H1 (cell line): ENCODE data around the gene TRIM50. TPM values are rescaled to one million over a fixed set of nuclear protein-coding genes. Genes with fewer than 3 reads are reported as not detected.

Source experiments
- CTCF ChIA-PET: fragments of 300-600 bp; sonication (Branson Sonifier 250); formaldehyde crosslinking; loops from one replicate; lab custom pipeline; 2021; ENCODE audit not compliant: partially characterized antibody; lab: Charles Lee
- POLR2A ChIA-PET: fragments of 300-600 bp; sonication (Branson Sonifier 250); formaldehyde crosslinking; loops from one replicate; lab custom pipeline; 2021; ENCODE audit warnings: inconsistent platforms; ENCODE audit not compliant: partially characterized antibody; lab: Charles Lee
- DNase-seq, 2 experiments: peaks; one replicate each; pipeline versions ENCODE4 v3.0.0 to v3.0.0-alpha.2; 2010 to 2022; ENCODE audit warnings: low spot score in 2 of 2, low read depth in 1 of 2, mixed read lengths in 1 of 2
- FAIRE-seq: peaks from 2 replicates; lab custom pipeline; 2011; peaks lifted over from hg19 to GRCh38; lab: Jason Lieb, UNC
- H2AFZ ChIP-seq: 2 replicates; pipeline ENCODE4 v1.8.1; 2012; ENCODE audit warnings: low read length, inconsistent platforms
- H2AK5ac ChIP-seq: 2 replicates; pipeline ENCODE4 v1.6.1; 2013; ENCODE audit warnings: low read depth, low read length
- H2BK120ac ChIP-seq: replicated peaks from 2 replicates; pipeline ENCODE3; 2013; ENCODE audit warnings: low read depth, low read length, inconsistent platforms
- H2BK12ac ChIP-seq: 2 replicates; pipeline ENCODE4 v1.6.1; 2013; ENCODE audit warnings: low read depth, low read length
- H2BK15ac ChIP-seq: 2 replicates; pipeline ENCODE4 v1.6.1; 2013; ENCODE audit warnings: low read length
- H2BK20ac ChIP-seq: 2 replicates; pipeline ENCODE4 v1.6.1; 2013; ENCODE audit warnings: low read length
- H2BK5ac ChIP-seq: 2 replicates; pipeline ENCODE4 v1.6.1; 2013; ENCODE audit warnings: low read depth, low read length
- H3K14ac ChIP-seq: 2 replicates; pipeline ENCODE4 v1.6.1; 2013; ENCODE audit warnings: inconsistent platforms; ENCODE audit not compliant: insufficient read length
- H3K18ac ChIP-seq: 2 replicates; pipeline ENCODE4 v1.6.1; 2013; ENCODE audit warnings: low read length; ENCODE audit errors: extremely low read depth
- H3K23ac ChIP-seq: 2 replicates; pipeline ENCODE4 v1.6.1; 2013; ENCODE audit warnings: inconsistent platforms; ENCODE audit not compliant: insufficient read length
- H3K23me2 ChIP-seq: 2 replicates; pipeline ENCODE4 v1.6.1; 2013; ENCODE audit warnings: low read depth, low read length
- H3K27ac ChIP-seq: 2 replicates; pipeline ENCODE4 v1.6.1; 2011; ENCODE audit warnings: low read depth, low read length, inconsistent platforms
- H3K27me3 ChIP-seq, 4 experiments: replicated peaks in 1 of 4; 1 replicate in 1 of 4; 2 replicates in 3 of 4; pipeline versions ENCODE4 v1.6.1 to v1.8.1; 2011 to 2013; ENCODE audit warnings: low read length in 3 of 4, mild to moderate bottlenecking in 3 of 4, inconsistent platforms in 2 of 4, mixed read lengths in 2 of 4, moderate library complexity in 1 of 4; ENCODE audit not compliant: control insufficient read depth in 3 of 4, insufficient read depth in 3 of 4; ENCODE audit errors: extremely low read depth in 1 of 4
- H3K36me3 ChIP-seq, 4 experiments: 2 replicates each; pipeline versions ENCODE4 v1.6.1 to v1.8.1; 2011 to 2013; ENCODE audit warnings: mild to moderate bottlenecking in 4 of 4, low read length in 3 of 4, moderate library complexity in 2 of 4, control low read depth in 1 of 4, inconsistent platforms in 1 of 4; ENCODE audit not compliant: insufficient read depth in 4 of 4, control insufficient read depth in 2 of 4
- H3K4ac ChIP-seq: replicated peaks from 2 replicates; pipeline ENCODE3; 2013; ENCODE audit warnings: low read length, low read depth, mixed read lengths, inconsistent platforms; ENCODE audit not compliant: insufficient read length
- H3K4me1 ChIP-seq, 4 experiments: replicated peaks in 1 of 4; 1 replicate in 1 of 4; 2 replicates in 3 of 4; pipeline versions ENCODE4 v1.6.1 to v1.8.1; 2011 to 2013; ENCODE audit warnings: low read length in 3 of 4, inconsistent platforms in 2 of 4, mixed read lengths in 1 of 4; ENCODE audit not compliant: insufficient read depth in 4 of 4, control insufficient read depth in 3 of 4
- H3K4me2 ChIP-seq, 2 experiments: 2 replicates each; pipeline versions ENCODE4 v1.6.1 to v1.8.1; 2011 to 2013; ENCODE audit warnings: low read depth in 2 of 2, low read length in 2 of 2, control low read depth in 1 of 2, inconsistent platforms in 1 of 2, mild to moderate bottlenecking in 1 of 2; ENCODE audit not compliant: insufficient read depth in 1 of 2
- H3K4me3 ChIP-seq, 4 experiments: fragments of 200-600, 300-600 bp in 1 of 4; sonication (generic), shearing (Covaris generic), sonication (Bioruptor Twin) in 1 of 4; 2 replicates each; pipeline versions ENCODE4 v1.5.1 to v1.8.1; 2011 to 2016; ENCODE audit warnings: low read length in 4 of 4, low read depth in 3 of 4, control low read depth in 2 of 4, inconsistent platforms in 2 of 4, mild to moderate bottlenecking in 2 of 4, mixed read lengths in 1 of 4, moderate library complexity in 1 of 4; ENCODE audit not compliant: insufficient read depth in 2 of 4; ENCODE audit errors: extremely low read depth in 1 of 4
- H3K56ac ChIP-seq: replicated peaks from 2 replicates; pipeline ENCODE3; 2013; ENCODE audit warnings: low read depth, mild to moderate bottlenecking, mixed read lengths, low read length, inconsistent platforms; ENCODE audit not compliant: insufficient read length
- H3K79me1 ChIP-seq: 2 replicates; pipeline ENCODE4 v1.6.1; 2013; ENCODE audit warnings: low read depth, low read length, control low read depth
- H3K79me2 ChIP-seq, 2 experiments: 2 replicates each; pipeline versions ENCODE4 v1.6.1 to v1.8.1; 2012 to 2013; ENCODE audit warnings: low read length in 2 of 2, mild to moderate bottlenecking in 2 of 2, inconsistent platforms in 1 of 2; ENCODE audit not compliant: insufficient read depth in 2 of 2, control insufficient read depth in 1 of 2
- H3K9ac ChIP-seq, 4 experiments: replicated peaks in 1 of 4; 1 replicate in 1 of 4; 2 replicates in 3 of 4; pipeline versions ENCODE4 v1.6.1 to v1.8.1; 2011 to 2013; ENCODE audit warnings: low read depth in 3 of 4, low read length in 3 of 4, control low read depth in 2 of 4, mild to moderate bottlenecking in 2 of 4, moderate library complexity in 2 of 4, inconsistent platforms in 1 of 4; ENCODE audit errors: extremely low read depth in 1 of 4
- H3K9me3 ChIP-seq, 2 experiments: 2 replicates each; pipeline versions ENCODE4 v1.6.1 to v1.8.1; 2012 to 2013; ENCODE audit warnings: mild to moderate bottlenecking in 2 of 2, moderate library complexity in 2 of 2, control low read depth in 1 of 2, inconsistent platforms in 1 of 2, low read depth in 1 of 2, low read length in 1 of 2, mixed read lengths in 1 of 2; ENCODE audit not compliant: insufficient read depth in 2 of 2
- H4K20me1 ChIP-seq, 2 experiments: replicated peaks in 1 of 2; 2 replicates each; pipeline versions ENCODE3 to v1.8.1; 2011 to 2013; ENCODE audit warnings: inconsistent platforms in 2 of 2, low read length in 2 of 2, mild to moderate bottlenecking in 1 of 2; ENCODE audit not compliant: insufficient read depth in 2 of 2, control insufficient read depth in 1 of 2
- H4K5ac ChIP-seq: 2 replicates; pipeline ENCODE4 v1.6.1; 2013; ENCODE audit warnings: low read length, low read depth, mixed read lengths, inconsistent platforms; ENCODE audit not compliant: insufficient read length
- H4K8ac ChIP-seq: 2 replicates; pipeline ENCODE4 v1.8.0; 2013; ENCODE audit warnings: mild to moderate bottlenecking, moderate library complexity, low read length, inconsistent platforms; ENCODE audit not compliant: insufficient read depth; ENCODE audit errors: extremely low read depth
- H4K91ac ChIP-seq: replicated peaks from 2 replicates; pipeline ENCODE3; 2013; ENCODE audit warnings: low read length, mixed read lengths, inconsistent platforms; ENCODE audit not compliant: insufficient read length
- EP300 ChIP-seq, 2 experiments: IDR thresholded peaks; 1 replicate in 1 of 2; 2 replicates in 1 of 2; pipeline ENCODE4 v1.6.1; 2011 to 2012; ENCODE audit warnings: low read depth in 2 of 2, low read length in 2 of 2, mild to moderate bottlenecking in 2 of 2, borderline replicate concordance in 1 of 2, inconsistent platforms in 1 of 2, moderate library complexity in 1 of 2
- WGBS, 2 experiments: shearing (Covaris generic) in 1 of 2; methylation state at CpG; one replicate each; pipeline versions ENCODE4 v1.1.6 to v1.1.7; 2013 to 2015; ENCODE audit warnings: low lambda C conversion rate in 2 of 2, mixed read lengths in 2 of 2, inconsistent platforms in 1 of 2, low coverage in 1 of 2, missing lambda C conversion rate in 1 of 2; ENCODE audit not compliant: insufficient replicate concordance in 2 of 2, insufficient coverage in 1 of 2, insufficient read length in 1 of 2; ENCODE audit errors: extremely low coverage in 1 of 2, missing lambda C conversion rate in 1 of 2; 5-methylcytosine and 5-hydroxymethylcytosine counted together
- polyA plus RNA-seq, 7 experiments: library from polyadenylated mRNA; depleted of rRNA in 3 of 7; stranded (reverse) in 5 of 7; unstranded in 2 of 7; fragments of >200 nt in 5 of 7; fragments of 200-250 nt in 2 of 7; gene quantifications; 1 replicate in 5 of 7; 2 replicates in 1 of 7; 4 replicates in 1 of 7; pipeline versions ENCODE4 v1.2.1 to v1.2.3, GENCODE V29; 2011 to 2013; ENCODE audit warnings: missing spikeins in 2 of 7, mixed read lengths in 2 of 7
- total RNA-seq: library from RNA; stranded (reverse); fragmentation: NEBNext Ultra II Directional; extraction: Animal tissue kit (Norgen Biotek cat#: 25700); gene quantifications from 2 replicates; pipeline ENCODE4 v1.2.1, GENCODE V29; 2021

TRIM50 gene
- total and polyA plus RNA-seq, 2 of the 8 experiments (the other 6 are each of a cell fraction or from before 2014, with no cell fraction given): 0.12 TPM; not detected in 1

- H2BK15ac ChIP-seq: no peak overlapping the region
- H2BK12ac ChIP-seq: no peak overlapping the region
- no peak overlapping the region for H2BK20ac ChIP-seq
- H3K27me3 ChIP-seq: no peaks in the 10 kb centered on the region
- H3K79me2 ChIP-seq: no peaks in the 10 kb centered on the region
- H2BK5ac ChIP-seq: no peak overlapping the region
- H2BK120ac ChIP-seq: no peak overlapping the region
- no peaks in the 10 kb centered on the region for H3K36me3 ChIP-seq
- DNase-seq (no peak), FAIRE-seq (no peak)
- peaks cover 0 to 2% of the 10 kb centered on the region in 2 experiments for H4K20me1 ChIP-seq
- WGBS, 2 experiments: 92% methylated on average over 11 of the region's 11 CpGs; no CpG with 5 or more reads in 1 of the 2 experiments
- no peak overlapping the region for H2AK5ac ChIP-seq
- CTCF ChIA-PET: interaction anchor here (1.0 kb wide), 1 partner anchor 24 kb away, joined by 4 read pairs; no protein-coding TSS in a partner anchor
- H3K4me3 ChIP-seq: no peak overlapping the region
- H4K91ac ChIP-seq: no peak overlapping the region
- H4K8ac ChIP-seq: no peak overlapping the region
- no peak overlapping the region for H3K4me2 ChIP-seq
- no peak overlapping the region for H3K23ac ChIP-seq
- H3K9ac ChIP-seq: no peak overlapping the region
- H3K23me2 ChIP-seq: no peaks in the 10 kb centered on the region
- no peaks in the 10 kb centered on the region for H3K79me1 ChIP-seq
- POLR2A ChIA-PET: no interaction called here
- no peak overlapping the region for H2AFZ ChIP-seq
- no peak overlapping the region for H3K27ac ChIP-seq
- H3K4ac ChIP-seq: no peak overlapping the region
- H3K56ac ChIP-seq: no peak overlapping the region
- H3K14ac ChIP-seq: no peak overlapping the region
- H4K5ac ChIP-seq: no peak overlapping the region
- no peak overlapping the region for H3K18ac ChIP-seq
- H3K9me3 ChIP-seq: no peaks in the 10 kb centered on the region
- no peaks in the 10 kb centered on the region for H3K4me1 ChIP-seq
- no peak for TF ChIP-seq EP300 (IDR thresholded peaks at IDR 0.05; ENCODE audit: borderline replicate concordance in 1 of 2, low read depth in 2 of 2, low read length in 2 of 2)
Measured at GRCh38 chr7:73366127-73366526, 38.2 kb upstream of the TRIM50 start.
